HEK293 (cell line): ENCODE results near the gene PANK4.
A peak's percentile ranks its signal among the peaks of the same experiment; 100 is the strongest.

ENCODE experiments used
- CTCF ChIA-PET: fragments of 350-600 bp; formaldehyde crosslinking; extraction: SDS; loops from one replicate; lab custom pipeline; 2021; ENCODE audit warnings: antibody characterized with exemption; lab: Yijun Ruan, JAX
- POLR2A ChIA-PET: fragments of 300-600 bp; formaldehyde crosslinking; extraction: SDS; loops from one replicate; lab custom pipeline; 2020; ENCODE audit warnings: antibody characterized with exemption, inconsistent platforms; lab: Yijun Ruan, JAX
- H3K27ac ChIP-seq: fragments of 200-500 bp; sonication (Bioruptor generic); 2 replicates; pipeline ENCODE4 v1.5.1; 2014; ENCODE audit warnings: low read depth, low read length, control low read depth, inconsistent platforms; ENCODE audit errors: extremely low read depth
- H3K36me3 ChIP-seq, 2 experiments: fragments of 200-500 bp in 1 of 2; sonication (Bioruptor generic) in 1 of 2; 1 replicate in 1 of 2; 2 replicates in 1 of 2; pipeline ENCODE4 v1.5.1; 2014 to 2017; ENCODE audit warnings: inconsistent platforms in 2 of 2, low read length in 2 of 2; ENCODE audit not compliant: control insufficient read depth in 2 of 2, insufficient read depth in 1 of 2
- H3K4me1 ChIP-seq: fragments of 200-500 bp; sonication (Bioruptor generic); 2 replicates; pipeline ENCODE4 v1.5.1; 2014; ENCODE audit warnings: mild to moderate bottlenecking, low read length, inconsistent platforms; ENCODE audit not compliant: control insufficient read depth, insufficient read depth
- H3K4me3 ChIP-seq: 2 replicates; pipeline ENCODE4 v1.5.1; 2011; ENCODE audit warnings: low read depth, mild to moderate bottlenecking, control low read depth, low read length, moderate library complexity
- H3K9me3 ChIP-seq: fragments of 200-500 bp; sonication (Bioruptor generic); 2 replicates; pipeline ENCODE4 v1.5.1; 2014; ENCODE audit warnings: low read depth, low read length, inconsistent platforms; ENCODE audit not compliant: control insufficient read depth, insufficient read depth
- AEBP2 ChIP-seq: fragments of 450-650 bp; formaldehyde crosslinking; IDR thresholded peaks from 2 replicates; pipeline ENCODE4 v1.5.1; 2016; ENCODE audit warnings: missing biosample characterization, missing genetic modification characterization, borderline replicate concordance
- BCL11A ChIP-seq: fragments of 450-650 bp; formaldehyde crosslinking; IDR thresholded peaks from 2 replicates; pipeline ENCODE4 v1.5.1; 2016; ENCODE audit warnings: low read depth, missing biosample characterization, missing genetic modification characterization
- GLIS1 ChIP-seq: fragments of 450-650 bp; formaldehyde crosslinking; IDR thresholded peaks from 2 replicates; pipeline ENCODE4 v1.5.1; 2016; ENCODE audit warnings: missing biosample characterization, missing genetic modification characterization
- GLIS2 ChIP-seq: fragments of 450-650 bp; formaldehyde crosslinking; IDR thresholded peaks from 2 replicates; pipeline ENCODE4 v1.5.1; 2016; ENCODE audit warnings: missing biosample characterization, missing genetic modification characterization
- PRDM10 ChIP-seq: fragments of 450-650 bp; formaldehyde crosslinking; IDR thresholded peaks from 2 replicates; pipeline ENCODE4 v1.5.1; 2016; ENCODE audit warnings: missing biosample characterization, missing genetic modification characterization
- SP7 ChIP-seq: fragments of 450-650 bp; formaldehyde crosslinking; IDR thresholded peaks from 2 replicates; pipeline ENCODE4 v1.5.1; 2016; ENCODE audit warnings: missing biosample characterization, missing genetic modification characterization
- ZBTB20 ChIP-seq: fragments of 450-650 bp; formaldehyde crosslinking; IDR thresholded peaks from 2 replicates; pipeline ENCODE4 v1.5.1; 2016; ENCODE audit warnings: missing biosample characterization, missing genetic modification characterization
- ZIC2 ChIP-seq: fragments of 450-650 bp; formaldehyde crosslinking; IDR thresholded peaks from 2 replicates; pipeline ENCODE4 v1.5.1; 2016; ENCODE audit warnings: missing biosample characterization, missing genetic modification characterization
- ZNF114 ChIP-seq: fragments of 450-650 bp; formaldehyde crosslinking; IDR thresholded peaks from 2 replicates; pipeline ENCODE4 v1.5.0; 2017; ENCODE audit warnings: missing biosample characterization, missing genetic modification characterization
- ZNF140 ChIP-seq: fragments of 450-650 bp; formaldehyde crosslinking; IDR thresholded peaks from 2 replicates; pipeline ENCODE4 v1.5.1; 2016; ENCODE audit warnings: missing biosample characterization, missing genetic modification characterization
- ZNF211 ChIP-seq: fragments of 450-650 bp; formaldehyde crosslinking; IDR thresholded peaks from 2 replicates; pipeline ENCODE4 v1.5.1; 2016; ENCODE audit warnings: low read depth, missing biosample characterization, missing genetic modification characterization
- ZNF274 ChIP-seq, 2 experiments: fragments of 200-500 bp in 1 of 2; fragments of 450-650 bp in 1 of 2; sonication (Bioruptor generic) in 1 of 2; formaldehyde crosslinking in 1 of 2; IDR thresholded peaks; 2 replicates each; pipeline versions ENCODE4 v1.5.1 to v1.6.1; 2014 to 2016; ENCODE audit warnings: borderline replicate concordance in 1 of 2, inconsistent platforms in 1 of 2, low read length in 1 of 2, missing biosample characterization in 1 of 2, missing genetic modification characterization in 1 of 2
- ZNF394 ChIP-seq: fragments of 450-650 bp; formaldehyde crosslinking; IDR thresholded peaks from 2 replicates; pipeline ENCODE4 v1.5.1; 2016; ENCODE audit warnings: missing biosample characterization, missing genetic modification characterization, mild to moderate bottlenecking, moderate library complexity, borderline replicate concordance
- ZNF600 ChIP-seq: fragments of 450-650 bp; formaldehyde crosslinking; IDR thresholded peaks from 2 replicates; pipeline ENCODE4 v1.5.1; 2016; ENCODE audit warnings: missing biosample characterization, missing genetic modification characterization
- ZNF610 ChIP-seq: fragments of 450-650 bp; formaldehyde crosslinking; IDR thresholded peaks from 2 replicates; pipeline ENCODE4 v1.5.1; 2016; ENCODE audit warnings: missing biosample characterization, missing genetic modification characterization, borderline replicate concordance
- ZNF747 ChIP-seq: fragments of 450-650 bp; formaldehyde crosslinking; IDR thresholded peaks from 2 replicates; pipeline ENCODE4 v1.5.1; 2016; ENCODE audit warnings: missing biosample characterization, missing genetic modification characterization
- ZNF843 ChIP-seq: fragments of 450-650 bp; formaldehyde crosslinking; IDR thresholded peaks from 2 replicates; pipeline ENCODE4 v1.5.1; 2016; ENCODE audit warnings: missing biosample characterization, missing genetic modification characterization
- ZSCAN23 ChIP-seq: fragments of 450-650 bp; formaldehyde crosslinking; IDR thresholded peaks from 2 replicates; pipeline ENCODE4 v1.5.1; 2016; ENCODE audit warnings: missing biosample characterization, missing genetic modification characterization
- TF ChIP-seq, protein P1 (sequence below): fragments of 450-650 bp; formaldehyde crosslinking; IDR thresholded peaks from 2 replicates; pipeline ENCODE4 v1.5.1; 2016; ENCODE audit warnings: missing biosample characterization, missing genetic modification characterization

The PANK4 gene

GRCh38 chr1:2496746-2497145 lies 29.6 kb downstream of the PANK4 start:
- no peaks in the 10 kb centered on the region for H3K36me3 ChIP-seq
- no peaks in the 10 kb centered on the region; the same call in 1 of the 2 replicates for H3K4me1 ChIP-seq
- H3K27ac ChIP-seq, result no peak overlapping the region
- TF ChIP-seq, protein P1, sequence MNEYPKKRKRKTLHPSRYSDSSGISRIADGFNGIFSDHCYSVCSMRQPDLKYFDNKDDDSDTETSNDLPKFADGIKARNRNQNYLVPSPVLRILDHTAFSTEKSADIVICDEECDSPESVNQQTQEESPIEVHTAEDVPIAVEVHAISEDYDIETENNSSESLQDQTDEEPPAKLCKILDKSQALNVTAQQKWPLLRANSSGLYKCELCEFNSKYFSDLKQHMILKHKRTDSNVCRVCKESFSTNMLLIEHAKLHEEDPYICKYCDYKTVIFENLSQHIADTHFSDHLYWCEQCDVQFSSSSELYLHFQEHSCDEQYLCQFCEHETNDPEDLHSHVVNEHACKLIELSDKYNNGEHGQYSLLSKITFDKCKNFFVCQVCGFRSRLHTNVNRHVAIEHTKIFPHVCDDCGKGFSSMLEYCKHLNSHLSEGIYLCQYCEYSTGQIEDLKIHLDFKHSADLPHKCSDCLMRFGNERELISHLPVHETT (tag by site-specific recombination), result no peak
- TF ChIP-seq ZNF747 (tag by site-specific recombination), result no peak
- ChIA-PET POLR2A (interaction anchor here (1.3 kb wide), 1 partner anchor 49 kb away, joined by 3 read pairs; no protein-coding TSS in a partner anchor), CTCF (interaction anchor here (0.6 to 0.7 kb wide), 2 partner anchors 18 to 1072 kb away, joined by 3 read pairs; no protein-coding TSS in a partner anchor)
- no peak overlapping the region for H3K4me3 ChIP-seq
- no peaks in the 10 kb centered on the region for H3K9me3 ChIP-seq

- POLR2A ChIA-PET, result interaction anchor here (1.3 kb wide), 1 partner anchor 50 kb away, joined by 3 read pairs; no protein-coding TSS in a partner anchor
Measured at GRCh38 chr1:2496087-2496622, 30.2 kb downstream of the PANK4 start.

GRCh38 chr1:2495546-2495945 lies 30.9 kb downstream of the PANK4 start:
- Histone ChIP-seq H3K36me3 (no peaks in the 10 kb centered on the region), H3K9me3 (no peaks in the 10 kb centered on the region), H3K4me3 (no peak overlapping the region), H3K4me1 (no peaks in the 10 kb centered on the region; the same call in 1 of the 2 replicates), H3K27ac (no peak overlapping the region)
- POLR2A ChIA-PET, result interaction anchor here (2.1 kb wide), 1 partner anchor 29 kb away, joined by 6 read pairs; no protein-coding TSS in a partner anchor
- TF ChIP-seq ZBTB20 (tag by site-specific recombination), result no peak
- peak; percentile 26; the same call in 1 of the 2 replicates for TF ChIP-seq GLIS1
- no peak for TF ChIP-seq ZSCAN23 (tag by site-specific recombination)
- TF ChIP-seq ZNF600 (tag by site-specific recombination), result peak; percentile 40; the same call in 1 of the 2 replicates
- TF ChIP-seq PRDM10 (tag by site-specific recombination), result no peak
- no peak for TF ChIP-seq BCL11A (tag by site-specific recombination)
- no peak for TF ChIP-seq ZNF274 (IDR thresholded peaks at IDR 0.05; ENCODE audit: low read length)
- TF ChIP-seq ZNF274 (tag by site-specific recombination; IDR thresholded peaks at IDR 0.05; ENCODE audit: borderline replicate concordance), result no peak
- TF ChIP-seq ZNF140, result no peak
- TF ChIP-seq GLIS2 (tag by site-specific recombination), result peak; percentile 49
- 0 out of 2 replicates have a peak, but pooled peaks have one; percentile 8 for TF ChIP-seq ZIC2 (tag by site-specific recombination)
- TF ChIP-seq AEBP2 (tag by site-specific recombination), result no peak
- no peak for TF ChIP-seq ZNF114 (tag by site-specific recombination)
- no peak for TF ChIP-seq SP7
- TF ChIP-seq, all 188 proteins: peak for 4
- CTCF ChIA-PET, result no interaction called here

More at GRCh38 chr1:2496087-2496622, 30.2 kb downstream of the PANK4 start:
- no peaks in the 10 kb centered on the region; the same call in 1 of the 2 replicates for H3K4me1 ChIP-seq
- TF ChIP-seq ZNF610 (no peak), ZNF211 (tag by site-specific recombination) (no peak), ZNF843 (tag by site-specific recombination) (no peak), ZNF394 (tag by site-specific recombination) (no peak)
- TF ChIP-seq, all 188 proteins: peak for 0
- CTCF ChIA-PET, result interaction anchor here (0.7 kb wide), 1 partner anchor 19 kb away, joined by 3 read pairs; no protein-coding TSS in a partner anchor
- Histone ChIP-seq H3K27ac (no peak overlapping the region), H3K4me3 (no peak overlapping the region), H3K36me3 (no peaks in the 10 kb centered on the region), H3K9me3 (no peaks in the 10 kb centered on the region)
